GOT3 (cell line): ENCODE results near the gene RGL3.
"Not testable (repeated sequence)": the region's sequence is repeated elsewhere in the genome, so short reads cannot be mapped to it uniquely, and the experiment has no call there.

Source experiments
- DNase-seq: peaks from one replicate; lab custom pipeline; 2025; ENCODE audit warnings: mixed read lengths; lab: John Stamatoyannopoulos, UW

RGL3 gene

DNA sequence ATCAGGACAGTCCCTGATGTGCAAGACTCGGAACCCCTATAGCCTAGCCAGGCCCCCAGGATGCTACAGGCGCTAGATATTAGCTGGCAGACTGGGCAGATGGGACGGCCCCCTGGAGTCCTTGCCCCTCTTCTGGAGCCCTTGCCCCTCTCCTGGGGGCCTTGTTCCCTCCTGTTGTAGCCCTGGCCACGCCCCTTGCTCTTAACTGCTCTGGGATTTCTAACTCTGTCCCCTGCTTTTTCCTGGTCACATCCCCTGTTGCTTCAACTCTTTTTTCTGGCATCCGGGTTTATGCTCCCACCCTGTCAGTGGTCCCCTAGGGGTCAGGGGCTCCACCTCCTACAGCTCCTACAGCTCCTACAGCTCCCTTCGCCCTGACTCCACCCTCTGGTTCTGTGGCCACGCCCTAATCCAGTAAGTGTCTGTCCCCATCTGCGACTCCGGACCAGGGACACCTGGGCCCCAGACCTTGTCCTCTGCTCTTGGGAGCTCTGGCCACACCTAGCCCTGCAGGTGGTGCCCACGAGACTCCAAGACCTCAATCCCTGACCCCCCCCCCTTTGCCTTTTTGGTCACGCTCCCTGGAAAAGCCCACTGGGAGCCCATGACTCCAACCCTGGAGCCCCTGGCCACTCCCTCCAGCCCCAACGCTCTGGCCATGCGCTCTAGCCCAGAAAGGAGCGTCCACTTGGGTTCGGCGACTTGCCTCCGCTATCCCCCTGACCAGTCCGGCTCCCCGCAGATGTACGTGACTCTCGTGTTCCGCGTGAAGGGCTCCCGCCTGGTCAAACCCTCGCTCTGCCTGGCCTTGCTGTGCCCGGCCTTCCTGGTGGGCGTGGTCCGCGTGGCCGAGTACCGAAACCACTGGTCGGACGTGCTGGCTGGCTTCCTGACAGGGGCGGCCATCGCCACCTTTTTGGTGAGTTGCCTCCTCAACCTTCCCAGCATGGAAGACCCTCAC lies 57.1 kb downstream of the RGL3 start:
- no peak for DNase-seq

DNA sequence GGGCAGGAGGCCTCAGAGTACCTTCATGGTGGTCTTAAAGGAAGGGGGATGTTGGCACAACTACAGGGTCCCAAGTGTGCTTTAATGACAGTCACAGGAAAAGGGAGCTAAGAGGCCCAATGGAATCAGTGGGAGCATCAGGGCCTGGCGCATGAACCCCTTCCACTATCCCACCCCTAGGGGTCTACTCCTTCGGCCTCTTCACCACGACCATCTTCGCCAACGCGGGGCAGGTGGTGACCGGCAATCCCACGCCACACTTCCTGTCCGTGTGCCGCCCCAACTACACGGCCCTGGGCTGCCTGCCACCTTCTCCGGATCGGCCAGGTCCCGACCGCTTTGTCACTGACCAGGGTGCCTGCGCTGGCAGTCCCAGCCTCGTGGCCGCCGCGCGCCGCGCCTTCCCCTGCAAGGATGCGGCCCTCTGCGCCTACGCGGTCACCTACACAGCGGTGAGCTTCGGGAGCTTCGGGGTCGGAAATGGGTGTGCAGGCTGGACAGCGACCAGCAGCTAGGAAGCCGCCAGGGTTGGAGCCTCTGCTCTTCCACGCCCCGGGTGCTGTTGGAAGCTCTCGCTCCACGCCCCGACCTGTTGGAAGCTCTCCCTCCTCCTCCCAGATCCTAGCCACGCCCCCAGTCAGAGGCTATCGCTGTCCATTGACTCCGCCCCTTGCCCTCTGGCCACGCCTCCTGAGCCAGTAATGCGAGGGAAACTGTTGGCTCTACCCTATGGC lies 57.9 kb downstream of the RGL3 start:
- DNase-seq: no peak

DNA sequence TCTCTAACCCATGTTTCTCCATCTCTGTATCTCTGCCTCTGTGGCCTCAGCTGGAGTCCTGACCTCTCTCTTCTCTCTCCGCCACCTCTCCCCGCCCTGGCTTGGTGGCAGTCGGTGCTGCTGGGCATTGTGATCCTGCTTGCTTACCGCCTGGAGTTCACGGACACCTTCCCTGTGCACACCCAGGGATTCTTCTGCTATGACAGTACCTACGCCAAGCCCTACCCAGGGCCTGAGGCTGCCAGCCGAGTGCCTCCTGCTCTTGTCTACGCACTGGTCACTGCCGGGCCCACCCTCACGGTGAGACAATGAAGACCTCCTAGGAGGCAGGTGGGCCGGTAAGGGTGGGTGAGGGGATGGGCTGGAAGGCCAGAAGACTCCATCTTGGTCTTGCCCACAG lies 59.7 kb downstream of the RGL3 start:
- no peak for DNase-seq

DNA sequence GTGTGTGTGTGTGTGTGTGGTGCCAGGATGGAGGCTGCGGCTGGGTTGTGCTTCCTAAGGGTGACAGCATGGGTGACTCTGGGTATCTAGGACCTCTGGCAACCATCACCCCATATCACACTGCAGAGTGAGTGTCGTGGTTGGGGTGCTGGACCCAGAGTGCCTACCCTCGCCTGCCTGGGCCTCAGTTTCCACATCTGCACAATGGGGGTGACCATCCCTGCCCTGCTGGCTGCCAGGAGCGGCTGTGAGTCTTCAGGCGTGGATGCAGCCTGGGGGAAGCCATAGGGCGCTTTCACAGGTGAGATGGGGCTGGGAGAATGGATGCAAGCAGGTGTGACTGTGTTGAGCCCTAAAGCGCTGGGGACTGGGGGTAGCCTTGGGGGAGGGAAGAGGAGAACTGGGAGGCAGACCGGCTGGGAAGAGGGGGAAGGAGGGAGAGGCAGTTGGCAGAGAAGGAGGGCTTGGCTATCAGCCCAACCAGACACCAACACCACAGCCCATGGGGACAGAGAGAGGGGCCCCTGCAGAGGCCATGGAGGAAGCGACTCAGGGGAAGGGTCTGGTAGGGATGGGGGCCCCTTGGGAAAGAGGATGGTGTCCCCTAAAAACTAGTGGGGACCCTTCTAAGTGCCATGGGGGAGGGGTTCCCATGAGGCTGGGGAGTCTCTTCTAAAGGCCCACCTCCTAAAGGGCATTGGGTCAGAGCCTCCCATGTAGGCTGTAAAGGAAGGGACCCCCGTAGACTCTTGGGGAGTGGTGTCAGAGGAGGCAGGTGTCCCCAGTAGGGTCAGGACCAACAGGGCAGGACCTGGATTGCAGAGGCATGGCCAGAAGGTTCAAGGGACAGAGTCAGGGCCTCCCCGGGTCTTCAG lies 62.2 kb downstream of the RGL3 start:
- DNase-seq: no peak

DNA sequence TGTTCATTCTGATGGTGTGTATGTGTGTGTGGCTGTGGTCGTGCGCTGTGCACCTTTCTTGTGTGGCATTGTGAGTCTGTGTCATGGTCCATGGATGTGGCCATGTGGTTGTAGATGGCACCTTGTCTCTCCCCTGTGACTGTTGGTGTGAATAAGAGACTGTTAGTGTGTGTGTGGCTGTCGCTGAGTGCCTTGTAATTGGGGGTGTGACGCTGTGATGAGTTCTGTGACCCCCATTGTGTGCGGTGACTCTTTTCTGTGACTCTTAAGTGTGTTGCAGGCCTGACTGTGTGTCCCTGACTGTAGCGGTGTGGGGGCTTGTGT lies 63.1 kb downstream of the RGL3 start:
- DNase-seq: no peak

DNA sequence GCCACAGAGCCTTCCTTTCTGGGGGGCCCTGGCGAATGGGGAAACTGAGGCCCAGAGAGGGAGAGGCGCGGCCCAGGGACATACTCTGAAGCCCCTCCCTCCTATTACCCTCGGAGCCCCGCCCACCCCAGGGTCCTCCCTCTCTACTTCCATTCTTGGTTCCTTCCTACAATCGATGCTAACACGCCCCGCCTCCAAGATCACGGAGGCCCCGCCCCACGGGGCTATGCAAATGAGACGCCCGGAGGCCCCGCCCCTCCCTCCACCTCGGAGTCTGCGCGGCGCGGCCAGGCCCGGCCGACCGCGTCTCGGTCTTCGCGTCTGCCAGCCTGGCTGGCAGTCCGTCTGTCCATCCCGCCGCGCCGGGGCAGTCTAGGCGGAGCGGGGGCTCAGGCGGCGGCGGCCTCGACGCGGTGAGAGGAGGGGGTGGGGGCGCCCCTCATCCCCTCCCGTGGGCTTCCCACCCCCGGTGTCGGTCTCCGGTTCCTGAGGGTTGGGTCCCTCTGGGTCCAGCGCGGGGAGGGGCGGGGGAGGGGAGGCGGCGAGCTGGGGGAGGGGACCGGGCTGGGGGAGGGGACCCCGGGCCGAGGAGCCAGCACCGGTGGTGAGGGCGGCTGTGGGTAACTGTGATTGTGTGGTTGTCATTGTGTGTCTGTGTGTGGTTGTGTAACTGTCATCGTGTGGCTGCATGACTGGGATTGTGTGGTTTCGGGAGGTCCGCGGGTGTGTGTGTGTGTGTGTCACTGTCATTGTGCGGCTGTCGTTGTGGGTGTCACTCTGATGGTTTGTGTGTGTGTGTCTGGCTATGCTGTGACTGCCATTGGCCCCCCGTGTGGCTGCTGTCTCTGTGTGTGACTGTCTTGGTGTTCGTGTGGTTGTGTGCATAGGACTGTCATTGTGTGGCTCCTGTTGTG lies 63.7 kb downstream of the RGL3 start, which contains the start of gene PLPPR2:
Gene PLPPR2, plus strand, starts transcription at position 273 of the 914 bp plus-strand sequence. CDS start 2,242 bp downstream, outside the sequence.
- peak; percentile 63 for DNase-seq

DNA sequence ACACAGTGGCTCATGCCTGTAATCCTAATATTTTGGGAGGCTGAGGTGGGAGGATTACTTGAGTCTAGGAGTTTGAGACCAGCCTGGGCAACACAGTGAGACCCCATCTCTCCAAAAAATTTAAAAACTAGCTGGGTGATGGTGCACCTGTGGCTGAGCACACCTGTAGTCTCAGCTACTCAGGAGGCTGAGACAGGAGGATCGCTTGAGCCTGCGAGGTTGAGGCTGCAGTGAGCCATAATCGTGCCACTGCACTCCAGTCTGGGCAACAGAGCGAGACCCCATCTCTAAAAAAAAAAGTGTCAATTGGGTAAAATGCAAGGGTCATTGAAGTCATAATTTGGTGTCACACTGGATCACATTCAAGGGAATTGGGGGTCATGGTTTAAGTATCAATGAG lies 65.0 kb downstream of the RGL3 start:
- not testable (repeated sequence) for DNase-seq

DNA sequence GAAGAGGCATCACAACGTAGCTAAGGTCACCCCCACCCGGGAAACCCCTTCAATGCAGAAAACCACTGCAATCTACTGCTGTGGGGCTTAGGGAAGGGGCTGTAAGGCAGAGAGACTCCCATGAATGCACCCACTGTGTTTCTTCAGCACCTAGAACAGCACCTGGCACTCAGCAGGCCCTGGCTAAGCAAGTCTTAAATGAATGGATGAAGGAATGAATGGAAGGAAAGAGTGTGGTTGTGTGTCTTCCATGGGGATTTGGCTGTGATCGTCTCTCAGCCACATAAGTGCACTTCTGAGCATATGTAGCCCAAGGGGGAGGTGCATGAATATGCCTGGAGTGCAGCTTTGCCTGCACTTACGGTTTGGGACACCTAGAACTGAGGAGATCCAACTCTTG lies 69.9 kb downstream of the RGL3 start:
- no peak for DNase-seq

DNA sequence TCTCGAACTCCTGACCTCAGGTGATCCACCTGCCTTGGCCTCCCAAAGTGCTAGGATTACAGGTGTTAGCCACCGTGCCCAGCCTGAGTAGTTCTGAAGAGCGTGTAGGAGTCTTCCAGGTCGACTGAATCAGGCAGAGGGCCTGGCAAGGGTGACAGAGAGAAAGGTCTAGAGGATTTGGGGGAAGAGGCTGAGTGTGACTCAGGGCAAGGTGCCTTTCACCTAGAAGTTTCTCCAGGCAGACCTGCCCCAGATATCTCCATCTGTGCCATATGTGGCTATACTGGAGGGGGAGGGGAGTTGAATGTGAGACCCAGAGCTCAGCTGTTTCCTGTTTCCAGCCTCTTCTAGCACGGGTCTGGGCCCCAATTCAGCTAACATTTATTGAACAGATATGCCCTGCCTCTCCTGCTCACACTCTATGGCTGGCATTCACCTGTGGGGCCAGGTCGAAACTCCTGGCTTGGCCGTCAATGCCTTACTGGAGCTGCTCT lies 71.5 kb downstream of the RGL3 start:
- DNase-seq: no peak

DNA sequence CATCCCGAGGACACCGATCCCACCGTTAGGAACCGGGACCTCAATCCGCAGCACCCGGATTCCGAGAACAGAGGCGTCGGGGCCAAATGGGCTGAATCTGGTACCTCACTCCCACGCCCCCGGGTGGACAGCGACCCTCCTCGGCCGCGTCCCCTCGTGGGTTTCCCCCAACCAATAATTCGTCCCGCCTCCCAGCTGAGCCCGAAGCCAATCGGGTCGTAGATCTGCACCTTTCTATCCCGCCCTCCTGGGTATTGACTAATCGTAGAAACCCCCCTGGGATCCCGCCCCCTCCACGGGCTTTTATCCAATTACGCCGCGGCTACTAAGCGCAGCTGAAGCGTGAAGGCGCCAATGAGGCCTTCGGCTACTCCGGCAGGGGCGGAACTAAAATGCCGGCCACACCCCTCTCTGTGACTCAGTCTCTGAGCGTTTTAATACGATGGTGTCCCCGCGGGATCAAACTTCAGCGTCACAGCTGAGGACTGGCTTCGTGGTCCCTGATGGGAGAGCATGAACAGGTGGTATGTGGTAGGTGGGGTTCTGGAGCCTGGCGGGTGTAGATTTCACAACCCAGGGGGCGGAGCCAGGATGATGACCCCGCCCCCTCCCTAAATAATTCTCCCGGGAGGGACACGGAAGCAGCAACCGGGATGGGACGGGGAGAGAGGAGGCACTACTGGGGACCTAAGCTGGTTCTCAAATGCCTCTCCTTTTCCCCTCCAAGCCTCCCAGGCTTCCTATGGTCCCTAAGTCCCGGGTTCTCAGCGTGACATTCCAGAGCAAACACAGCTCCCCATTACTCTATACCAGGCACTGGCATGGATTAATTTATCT lies 72.8 kb downstream of the RGL3 start, which contains the start of the genes CCDC159 and TMEM205:
Gene CCDC159, plus strand, starts transcription at position 416 of the 837 bp plus-strand sequence. Its CDS starts 88 bp downstream, at position 504.
Gene TMEM205, minus strand, starts transcription at position 165 of the 837 bp plus-strand sequence. CDS start 649 bp downstream, outside the sequence.
- DNase-seq: peak; percentile 91

DNA sequence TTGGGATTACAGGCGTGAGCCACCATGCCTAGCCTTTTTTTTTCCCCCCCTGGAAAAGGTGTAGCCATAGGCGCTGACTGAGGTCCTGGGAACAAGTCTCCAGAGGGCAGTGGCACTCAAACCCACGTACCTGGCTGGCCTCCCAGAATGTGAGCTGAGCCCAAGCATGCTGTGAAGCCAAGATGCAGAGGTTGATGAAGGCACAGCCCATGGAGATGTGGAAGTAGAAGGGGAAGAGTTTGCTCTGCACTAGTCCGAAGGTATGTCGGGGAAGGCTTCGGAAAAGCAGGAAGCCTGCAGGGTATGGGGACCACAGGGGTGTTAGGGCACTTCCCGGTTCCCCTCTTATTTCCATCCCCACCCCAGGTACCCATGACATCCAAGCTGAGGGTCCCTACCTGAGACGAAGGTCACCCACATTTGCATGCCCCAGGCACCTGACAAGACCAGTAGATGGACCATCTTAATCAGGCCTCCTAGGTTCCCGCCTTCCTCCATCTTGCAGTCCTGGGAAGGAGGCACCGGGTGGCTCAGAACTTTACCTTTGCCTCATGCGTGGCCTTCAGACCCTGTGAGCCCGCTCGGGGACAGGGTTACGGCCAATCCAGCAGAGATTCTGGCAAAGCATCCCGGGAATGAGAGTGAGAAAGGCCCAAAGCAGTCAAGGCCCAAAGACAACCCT lies 73.9 kb downstream of the RGL3 start:
- no peak for DNase-seq
